HL-60 (cell line): ENCODE data around the gene PCBP2.
"Not testable (repeated sequence)": the region's sequence is repeated elsewhere in the genome, so short reads cannot be mapped to it uniquely, and the experiment has no call there.

Source experiments
- DNase-seq, 2 experiments: peaks; one replicate each; pipeline ENCODE4 v3.0.0-alpha.2; 2010 to 2020; ENCODE audit warnings: low read depth in 1 of 2, low spot score in 1 of 2
- H3K27ac ChIP-seq: fragments of 250-450 bp; sonication (Bioruptor Pico); replicated peaks from 2 replicates; pipeline ENCODE4 v1.5.1; 2020; ENCODE audit warnings: mild to moderate bottlenecking, moderate library complexity
- H3K27me3 ChIP-seq: fragments of 250-450 bp; sonication (Bioruptor Pico); 2 replicates; pipeline ENCODE4 v1.5.1; 2021; ENCODE audit warnings: mild to moderate bottlenecking, moderate library complexity; ENCODE audit not compliant: insufficient read depth, poor library complexity, severe bottlenecking
- H3K4me3 ChIP-seq: replicated peaks from 2 replicates; pipeline ENCODE4 v1.5.1; 2011; ENCODE audit warnings: mild to moderate bottlenecking, control low read depth, low read length; ENCODE audit not compliant: insufficient read depth
- GABPA ChIP-seq: IDR thresholded peaks from 2 replicates; pipeline ENCODE4 v1.6.1; 2012; ENCODE audit warnings: low read depth
- POLR2AphosphoS5 ChIP-seq: IDR thresholded peaks from 2 replicates; pipeline ENCODE4 v1.6.1; 2012; ENCODE audit warnings: low read depth
- SPI1 ChIP-seq: IDR thresholded peaks from 2 replicates; pipeline ENCODE4 v1.6.1; 2012; ENCODE audit warnings: low read depth, mild to moderate bottlenecking, borderline replicate concordance
- TF ChIP-seq, protein P1 (sequence below): IDR thresholded peaks from 2 replicates; pipeline ENCODE4 v1.6.1; 2012; ENCODE audit warnings: low read depth; ENCODE audit not compliant: insufficient replicate concordance
- TF ChIP-seq, protein P2 (sequence below): IDR thresholded peaks from one replicate; pipeline ENCODE4 v1.5.1; 2011; ENCODE audit warnings: low read length, control low read depth, inconsistent platforms; ENCODE audit not compliant: insufficient read depth

Gene PCBP2

DNA sequence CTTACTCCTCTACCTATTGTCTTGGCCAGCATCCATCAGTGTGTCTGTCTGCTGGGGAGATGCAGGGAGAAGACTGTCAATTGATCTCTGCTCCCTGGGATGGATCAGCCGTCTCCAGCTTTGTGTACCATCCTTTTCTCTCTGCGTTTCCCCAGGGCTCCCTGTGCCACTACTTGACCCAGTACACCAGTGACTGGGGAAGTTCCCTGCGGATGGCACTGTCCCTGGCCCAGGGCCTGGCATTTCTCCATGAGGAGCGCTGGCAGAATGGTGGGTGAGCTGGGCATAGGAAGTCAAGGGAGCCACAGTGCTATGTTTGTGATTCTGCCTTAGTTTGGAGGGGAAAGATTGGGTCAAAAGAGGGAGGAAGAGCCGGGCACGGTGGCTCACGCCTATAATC, 23.2 kb upstream of the PCBP2 start:
- TF ChIP-seq, protein P1, sequence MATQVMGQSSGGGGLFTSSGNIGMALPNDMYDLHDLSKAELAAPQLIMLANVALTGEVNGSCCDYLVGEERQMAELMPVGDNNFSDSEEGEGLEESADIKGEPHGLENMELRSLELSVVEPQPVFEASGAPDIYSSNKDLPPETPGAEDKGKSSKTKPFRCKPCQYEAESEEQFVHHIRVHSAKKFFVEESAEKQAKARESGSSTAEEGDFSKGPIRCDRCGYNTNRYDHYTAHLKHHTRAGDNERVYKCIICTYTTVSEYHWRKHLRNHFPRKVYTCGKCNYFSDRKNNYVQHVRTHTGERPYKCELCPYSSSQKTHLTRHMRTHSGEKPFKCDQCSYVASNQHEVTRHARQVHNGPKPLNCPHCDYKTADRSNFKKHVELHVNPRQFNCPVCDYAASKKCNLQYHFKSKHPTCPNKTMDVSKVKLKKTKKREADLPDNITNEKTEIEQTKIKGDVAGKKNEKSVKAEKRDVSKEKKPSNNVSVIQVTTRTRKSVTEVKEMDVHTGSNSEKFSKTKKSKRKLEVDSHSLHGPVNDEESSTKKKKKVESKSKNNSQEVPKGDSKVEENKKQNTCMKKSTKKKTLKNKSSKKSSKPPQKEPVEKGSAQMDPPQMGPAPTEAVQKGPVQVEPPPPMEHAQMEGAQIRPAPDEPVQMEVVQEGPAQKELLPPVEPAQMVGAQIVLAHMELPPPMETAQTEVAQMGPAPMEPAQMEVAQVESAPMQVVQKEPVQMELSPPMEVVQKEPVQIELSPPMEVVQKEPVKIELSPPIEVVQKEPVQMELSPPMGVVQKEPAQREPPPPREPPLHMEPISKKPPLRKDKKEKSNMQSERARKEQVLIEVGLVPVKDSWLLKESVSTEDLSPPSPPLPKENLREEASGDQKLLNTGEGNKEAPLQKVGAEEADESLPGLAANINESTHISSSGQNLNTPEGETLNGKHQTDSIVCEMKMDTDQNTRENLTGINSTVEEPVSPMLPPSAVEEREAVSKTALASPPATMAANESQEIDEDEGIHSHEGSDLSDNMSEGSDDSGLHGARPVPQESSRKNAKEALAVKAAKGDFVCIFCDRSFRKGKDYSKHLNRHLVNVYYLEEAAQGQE = no peak
- DNase-seq = no peak
- no peak overlapping the region for H3K27ac ChIP-seq
- H3K27me3 ChIP-seq = no peaks in the 10 kb centered on the region
- no peak overlapping the region for H3K4me3 ChIP-seq

DNA sequence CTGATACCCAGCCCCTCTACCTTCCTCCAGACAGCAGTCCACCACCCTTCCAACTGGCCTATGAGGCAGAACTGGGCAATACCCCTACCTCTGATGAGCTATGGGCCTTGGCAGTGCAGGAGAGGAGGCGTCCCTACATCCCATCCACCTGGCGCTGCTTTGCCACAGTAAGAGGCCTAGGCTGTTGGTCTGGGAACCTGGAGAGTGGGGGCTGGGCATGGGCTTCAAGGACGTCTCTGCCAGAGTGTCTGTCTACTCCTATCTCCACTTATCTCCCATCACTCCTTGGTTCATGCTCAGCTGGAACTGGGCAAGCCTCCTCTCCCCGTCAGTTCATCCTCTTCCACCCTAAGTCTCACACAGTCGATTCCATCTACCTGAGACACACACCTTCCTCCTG, 21.8 kb upstream of the PCBP2 start:
- no peak for DNase-seq
- Histone ChIP-seq H3K27ac (no peak overlapping the region), H3K27me3 (no peaks in the 10 kb centered on the region), H3K4me3 (no peak overlapping the region)
- TF ChIP-seq, protein P2, sequence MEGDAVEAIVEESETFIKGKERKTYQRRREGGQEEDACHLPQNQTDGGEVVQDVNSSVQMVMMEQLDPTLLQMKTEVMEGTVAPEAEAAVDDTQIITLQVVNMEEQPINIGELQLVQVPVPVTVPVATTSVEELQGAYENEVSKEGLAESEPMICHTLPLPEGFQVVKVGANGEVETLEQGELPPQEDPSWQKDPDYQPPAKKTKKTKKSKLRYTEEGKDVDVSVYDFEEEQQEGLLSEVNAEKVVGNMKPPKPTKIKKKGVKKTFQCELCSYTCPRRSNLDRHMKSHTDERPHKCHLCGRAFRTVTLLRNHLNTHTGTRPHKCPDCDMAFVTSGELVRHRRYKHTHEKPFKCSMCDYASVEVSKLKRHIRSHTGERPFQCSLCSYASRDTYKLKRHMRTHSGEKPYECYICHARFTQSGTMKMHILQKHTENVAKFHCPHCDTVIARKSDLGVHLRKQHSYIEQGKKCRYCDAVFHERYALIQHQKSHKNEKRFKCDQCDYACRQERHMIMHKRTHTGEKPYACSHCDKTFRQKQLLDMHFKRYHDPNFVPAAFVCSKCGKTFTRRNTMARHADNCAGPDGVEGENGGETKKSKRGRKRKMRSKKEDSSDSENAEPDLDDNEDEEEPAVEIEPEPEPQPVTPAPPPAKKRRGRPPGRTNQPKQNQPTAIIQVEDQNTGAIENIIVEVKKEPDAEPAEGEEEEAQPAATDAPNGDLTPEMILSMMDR = no peak
- TF ChIP-seq POLR2AphosphoS5 (no peak), SPI1 (no peak), GABPA (no peak)
- TF ChIP-seq, protein P1 = no peak

DNA sequence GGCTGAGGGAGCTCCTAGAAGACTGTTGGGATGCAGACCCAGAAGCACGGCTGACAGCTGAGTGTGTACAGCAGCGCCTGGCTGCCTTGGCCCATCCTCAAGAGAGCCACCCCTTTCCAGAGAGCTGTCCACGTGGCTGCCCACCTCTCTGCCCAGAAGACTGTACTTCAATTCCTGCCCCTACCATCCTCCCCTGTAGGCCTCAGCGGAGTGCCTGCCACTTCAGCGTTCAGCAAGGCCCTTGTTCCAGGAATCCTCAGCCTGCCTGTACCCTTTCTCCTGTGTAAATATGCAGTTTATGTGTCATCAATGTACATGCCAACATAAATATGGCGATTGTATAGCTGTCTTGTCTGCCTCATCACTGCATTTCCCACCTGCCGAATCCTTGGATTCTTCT, 20.7 kb upstream of the PCBP2 start:
- no peak overlapping the region for H3K4me3 ChIP-seq
- TF ChIP-seq, protein P2 = no peak
- TF ChIP-seq GABPA = no peak
- TF ChIP-seq, protein P1 = no peak
- TF ChIP-seq POLR2AphosphoS5 = no peak
- TF ChIP-seq SPI1 = no peak
- DNase-seq = no peak
- no peaks in the 10 kb centered on the region for H3K27me3 ChIP-seq
- H3K27ac ChIP-seq = no peak overlapping the region

DNA sequence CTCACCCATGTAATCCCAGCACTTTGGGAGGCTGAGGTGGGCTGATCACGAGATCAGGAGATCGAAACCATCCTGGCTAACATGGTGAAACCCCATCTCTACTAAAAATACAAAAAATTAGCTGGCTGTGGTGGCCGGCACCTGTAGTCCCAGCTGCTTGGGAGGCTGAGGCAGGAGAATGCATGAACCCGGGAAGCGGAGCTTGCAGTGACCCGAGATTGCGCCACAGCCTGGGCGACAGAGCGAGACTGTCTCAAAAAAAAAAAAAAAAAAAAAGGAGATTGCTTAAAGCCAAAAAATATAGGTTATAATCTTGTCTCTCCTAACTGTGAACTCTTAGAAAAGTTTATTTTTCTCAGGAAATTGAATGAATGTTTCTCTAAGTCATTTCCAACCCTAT, 16.6 kb upstream of the PCBP2 start:
- not testable (repeated sequence) for H3K27ac ChIP-seq, DNase-seq, H3K4me3 ChIP-seq, H3K27me3 ChIP-seq

DNA sequence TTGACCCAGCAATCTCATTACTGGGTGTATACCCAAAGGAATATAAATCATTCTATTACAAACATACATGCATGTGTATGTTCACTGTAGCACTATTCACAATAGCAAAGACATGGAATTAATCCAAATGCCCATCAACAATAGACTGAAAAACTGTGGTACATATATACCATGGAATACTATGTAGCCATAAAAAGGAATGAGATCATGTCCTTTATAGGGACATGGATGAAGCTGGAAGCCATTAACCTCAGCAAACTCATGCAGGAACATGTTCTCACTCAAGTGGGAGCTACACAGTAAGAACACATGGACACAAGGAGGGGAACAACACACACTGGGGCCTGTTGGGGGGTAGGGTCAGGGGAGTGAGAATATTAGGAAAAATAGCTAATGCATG, 12.3 kb upstream of the PCBP2 start:
- not testable (repeated sequence) for H3K27me3 ChIP-seq

More for the DNA sequence above, 12.3 kb upstream of the PCBP2 start:
- not testable (repeated sequence) for H3K27ac ChIP-seq, H3K4me3 ChIP-seq, DNase-seq
